NK-92 (cell line): ENCODE results near the gene PCSK5.
"Not testable (repeated sequence)": the region's sequence is repeated elsewhere in the genome, so short reads cannot be mapped to it uniquely, and the experiment has no call there.

Experiments
- DNase-seq: peaks from one replicate; lab custom pipeline; 2025; ENCODE audit not compliant: unreplicated experiment; lab: John Stamatoyannopoulos, UW

The PCSK5 gene

GRCh38 chr9:75962013-75962661 lies 71.7 kb downstream of the PCSK5 start:
- DNase-seq, result no peak

GRCh38 chr9:75962662-75963036 lies 72.2 kb downstream of the PCSK5 start:
- no peak for DNase-seq

GRCh38 chr9:75963321-75963720 lies 72.8 kb downstream of the PCSK5 start:
- DNase-seq, result not testable (repeated sequence)

- no peak for DNase-seq
Measured at GRCh38 chr9:75964427-75964826, 74.0 kb downstream of the PCSK5 start.

GRCh38 chr9:75965231-75965630 lies 74.8 kb downstream of the PCSK5 start:
- DNase-seq, result no peak

- DNase-seq, result no peak
Measured at GRCh38 chr9:75967556-75967955, 77.1 kb downstream of the PCSK5 start.

GRCh38 chr9:75974016-75974766 lies 83.7 kb downstream of the PCSK5 start:
- DNase-seq, result no peak

- DNase-seq, result no peak
Measured at GRCh38 chr9:75975071-75975470, 84.6 kb downstream of the PCSK5 start.

GRCh38 chr9:75976549-75976948 lies 86.1 kb downstream of the PCSK5 start:
- DNase-seq, result no peak

GRCh38 chr9:75979362-75979761 lies 88.9 kb downstream of the PCSK5 start:
- DNase-seq, result no peak

GRCh38 chr9:75983319-75984045 lies 93.0 kb downstream of the PCSK5 start:
- DNase-seq, result no peak

GRCh38 chr9:75985515-75985914 lies 95.0 kb downstream of the PCSK5 start:
- no peak for DNase-seq

- no peak for DNase-seq
Measured at GRCh38 chr9:75988663-75989062, 98.2 kb downstream of the PCSK5 start.

- no peak for DNase-seq
Measured at GRCh38 chr9:75990156-75990555, 99.7 kb downstream of the PCSK5 start.

- no peak for DNase-seq
Measured at GRCh38 chr9:75990576-75991304, 100.3 kb downstream of the PCSK5 start.

GRCh38 chr9:75992482-75993206 lies 102.2 kb downstream of the PCSK5 start:
- DNase-seq, result no peak

- DNase-seq, result no peak
Measured at GRCh38 chr9:75993434-75993833, 103.0 kb downstream of the PCSK5 start.

- DNase-seq, result no peak
Measured at GRCh38 chr9:75995066-75995465, 104.6 kb downstream of the PCSK5 start.

GRCh38 chr9:75996726-75997125 lies 106.3 kb downstream of the PCSK5 start:
- no peak for DNase-seq

GRCh38 chr9:75997206-75997605 lies 106.7 kb downstream of the PCSK5 start:
- no peak for DNase-seq
